Measurements from ENCODE around the gene GPS1.

The GPS1 gene

DNA sequence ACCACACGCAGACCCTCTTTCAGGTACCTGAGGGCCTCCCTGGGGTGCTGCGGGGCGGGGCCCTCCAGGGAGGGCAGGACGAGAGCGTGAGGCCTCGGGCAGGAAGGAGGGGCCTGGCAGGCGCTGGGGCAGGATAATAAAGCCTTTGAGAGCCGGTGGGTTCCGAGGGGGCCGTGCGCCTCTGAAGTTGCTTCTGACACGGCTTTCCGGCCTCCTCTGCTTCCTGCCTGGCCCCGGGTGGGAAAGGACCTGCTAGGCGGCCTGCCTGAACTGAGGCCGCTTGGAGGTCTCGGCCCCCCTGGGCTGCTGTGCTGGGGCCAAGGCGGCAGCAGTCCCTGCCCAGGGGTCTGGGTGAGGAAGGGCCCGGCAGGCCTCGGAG, 39.4 kb upstream of the GPS1 start:
- DNase-seq (ENCODE audit: low spot score in 2 of 2), result no peak
- no peaks in the 10 kb centered on the region for H3K36me3 Mint-ChIP-seq
- no peak overlapping the region for H3K27ac Mint-ChIP-seq
- H3K9me3 Mint-ChIP-seq, result no peaks in the 10 kb centered on the region
- no peaks in the 10 kb centered on the region for H3K4me1 Mint-ChIP-seq
- ATAC-seq, result no peak
- H3K4me3 Mint-ChIP-seq, result no peak overlapping the region

DNA sequence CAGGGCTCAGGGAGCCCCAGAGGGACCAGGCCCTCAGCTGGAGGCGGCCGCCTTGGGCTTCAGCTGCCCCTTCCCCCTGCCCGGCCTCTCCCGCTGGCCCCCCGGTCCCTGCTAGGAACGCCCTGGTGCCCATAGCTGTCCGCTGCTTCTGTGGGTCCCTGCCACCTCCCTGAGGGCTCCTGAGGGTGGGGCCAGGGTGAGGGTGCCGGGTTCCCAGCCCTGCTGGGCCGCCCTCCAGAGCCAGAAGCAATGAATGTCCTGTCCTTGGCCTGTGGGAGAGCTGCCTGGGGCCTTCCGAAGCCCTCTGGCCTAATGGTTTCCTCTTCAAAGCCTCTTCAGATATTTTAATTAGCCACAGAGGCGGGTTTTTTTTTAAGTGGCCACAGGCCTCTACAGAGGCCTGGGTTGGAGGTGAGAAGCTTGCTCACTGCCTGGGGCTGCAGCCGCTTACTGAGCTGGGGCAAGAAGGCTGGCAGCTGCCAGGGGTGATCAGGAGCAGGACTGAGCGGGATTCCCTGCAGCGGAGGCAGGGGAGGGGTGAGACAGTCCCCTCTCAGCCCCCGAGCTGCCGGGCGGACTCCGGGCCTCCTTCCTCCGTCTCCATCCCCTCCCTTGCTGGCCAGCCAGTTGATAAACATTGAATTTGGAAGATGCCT, 38.9 kb upstream of the GPS1 start:
- Mint-ChIP-seq H3K4me1 (no peaks in the 10 kb centered on the region), H3K36me3 (no peaks in the 10 kb centered on the region), H3K27ac (peak overlapping the region; percentile 48), H3K4me3 (no peak overlapping the region), H3K9me3 (no peaks in the 10 kb centered on the region)
- no peak for ATAC-seq
- DNase-seq (ENCODE audit: low spot score in 2 of 2), result no peak

DNA sequence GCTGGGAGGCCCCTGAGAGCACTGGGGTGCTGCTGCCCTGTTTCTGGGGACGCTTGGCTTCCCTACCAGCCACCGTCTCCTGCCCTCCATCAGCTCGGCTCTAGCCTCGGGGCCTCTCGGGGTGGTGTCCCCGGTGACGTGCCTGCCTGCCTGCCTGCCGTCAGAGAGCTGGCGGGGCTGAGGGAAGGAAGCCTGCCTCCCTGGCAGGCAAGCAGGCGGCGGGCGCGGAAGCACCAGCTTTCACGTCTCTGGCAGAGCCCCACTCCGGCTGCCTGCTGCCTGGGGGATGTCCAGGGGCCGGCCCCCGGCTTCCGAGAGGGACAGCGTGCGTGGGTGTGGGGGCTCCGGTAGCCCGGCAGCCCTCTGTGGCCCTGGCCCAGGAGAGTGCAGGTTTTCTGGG, 38.4 kb upstream of the GPS1 start:
- H3K4me1 Mint-ChIP-seq, result no peaks in the 10 kb centered on the region

DNA sequence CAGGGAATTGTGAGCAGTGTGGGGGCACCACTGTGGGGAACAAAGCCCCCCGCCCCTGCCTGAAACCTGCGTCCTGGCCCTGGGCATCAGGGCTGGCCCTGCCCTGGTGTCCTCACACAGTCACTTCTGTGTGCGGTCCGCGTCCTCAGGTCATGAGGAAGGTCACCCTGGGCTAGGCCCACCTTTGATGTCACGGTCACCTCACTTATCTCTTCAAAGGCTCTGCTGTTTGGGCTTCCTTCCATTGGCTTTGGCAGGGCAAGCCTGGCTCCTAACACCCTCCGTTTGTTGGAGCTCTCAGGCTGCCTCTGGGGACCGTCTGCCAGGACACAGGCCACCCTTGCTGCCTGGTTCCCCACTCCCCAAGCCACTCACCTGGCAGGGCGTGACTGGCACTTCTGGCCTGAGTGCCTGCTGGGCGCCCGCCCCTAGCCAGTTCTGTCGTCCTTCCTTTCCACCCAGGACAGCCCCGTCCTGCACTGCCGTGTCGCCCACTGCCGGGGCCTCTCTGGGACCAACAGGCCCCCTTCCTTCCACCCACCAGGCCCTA, 37.9 kb upstream of the GPS1 start:
- Mint-ChIP-seq H3K36me3 (peaks cover 4% of the 10 kb centered on the region), H3K4me1 (no peaks in the 10 kb centered on the region), H3K27ac (peak overlapping the region; percentile 23), H3K4me3 (no peak overlapping the region), H3K9me3 (no peaks in the 10 kb centered on the region)
- ATAC-seq, result no peak
- DNase-seq (ENCODE audit: low spot score in 2 of 2), result no peak

More for the DNA sequence above, 38.4 kb upstream of the GPS1 start:
- Mint-ChIP-seq H3K27ac (peak overlapping the region; percentile 48), H3K9me3 (no peaks in the 10 kb centered on the region), H3K36me3 (no peaks in the 10 kb centered on the region), H3K4me3 (no peak overlapping the region)
- ATAC-seq, result no peak
- no peak for DNase-seq (ENCODE audit: low spot score in 2 of 2)

DNA sequence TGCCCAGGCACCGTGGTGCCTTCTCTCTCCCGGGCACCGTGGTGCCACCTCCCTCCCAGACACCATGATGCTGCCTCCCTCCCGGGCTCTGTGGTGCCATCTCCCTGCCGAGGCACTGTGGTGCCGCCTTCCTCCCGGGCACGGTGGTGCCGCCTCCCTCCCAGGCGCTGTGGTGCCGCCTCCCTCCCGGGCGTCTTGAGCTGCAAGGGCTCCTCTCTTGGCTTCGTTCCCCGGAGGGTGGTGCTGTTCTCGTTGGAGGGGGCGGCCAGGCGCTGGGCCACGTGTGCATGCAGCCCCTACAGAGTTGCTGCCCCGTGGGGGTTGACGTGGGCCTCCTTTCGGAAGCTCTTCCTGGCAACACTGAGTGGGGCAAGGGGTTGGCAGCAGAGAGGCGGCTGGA, 37.3 kb upstream of the GPS1 start:
- no peaks in the 10 kb centered on the region for H3K4me1 Mint-ChIP-seq
- H3K4me3 Mint-ChIP-seq, result no peak overlapping the region
- ATAC-seq, result no peak
- no peaks in the 10 kb centered on the region for H3K9me3 Mint-ChIP-seq
- peak overlapping the region; percentile 23 for H3K27ac Mint-ChIP-seq
- DNase-seq (ENCODE audit: low spot score in 2 of 2), result no peak
- H3K36me3 Mint-ChIP-seq, result peaks cover 6% of the 10 kb centered on the region

DNA sequence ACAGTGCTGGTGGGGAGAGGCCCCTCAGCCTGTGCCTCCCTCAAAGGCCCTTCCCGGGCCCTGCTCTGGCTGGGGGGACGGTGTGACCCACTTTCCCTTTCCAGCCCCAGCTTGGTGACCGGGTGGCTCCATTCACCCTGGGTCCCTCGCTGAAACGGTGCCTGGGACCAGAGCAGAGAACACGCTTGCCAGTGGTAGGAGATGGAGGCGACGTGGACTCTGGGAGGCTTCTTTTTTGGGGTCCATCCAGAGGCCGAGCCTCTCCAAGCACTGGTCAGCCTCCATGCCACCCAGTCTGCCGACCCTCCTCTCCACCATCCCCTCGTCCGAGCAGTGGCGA, 36.8 kb upstream of the GPS1 start:
- DNase-seq (ENCODE audit: low spot score in 2 of 2) (no peak), ATAC-seq (no peak)
- Mint-ChIP-seq H3K9me3 (no peaks in the 10 kb centered on the region), H3K4me1 (no peaks in the 10 kb centered on the region), H3K36me3 (peaks cover 6% of the 10 kb centered on the region), H3K4me3 (no peak overlapping the region), H3K27ac (no peak overlapping the region)

DNA sequence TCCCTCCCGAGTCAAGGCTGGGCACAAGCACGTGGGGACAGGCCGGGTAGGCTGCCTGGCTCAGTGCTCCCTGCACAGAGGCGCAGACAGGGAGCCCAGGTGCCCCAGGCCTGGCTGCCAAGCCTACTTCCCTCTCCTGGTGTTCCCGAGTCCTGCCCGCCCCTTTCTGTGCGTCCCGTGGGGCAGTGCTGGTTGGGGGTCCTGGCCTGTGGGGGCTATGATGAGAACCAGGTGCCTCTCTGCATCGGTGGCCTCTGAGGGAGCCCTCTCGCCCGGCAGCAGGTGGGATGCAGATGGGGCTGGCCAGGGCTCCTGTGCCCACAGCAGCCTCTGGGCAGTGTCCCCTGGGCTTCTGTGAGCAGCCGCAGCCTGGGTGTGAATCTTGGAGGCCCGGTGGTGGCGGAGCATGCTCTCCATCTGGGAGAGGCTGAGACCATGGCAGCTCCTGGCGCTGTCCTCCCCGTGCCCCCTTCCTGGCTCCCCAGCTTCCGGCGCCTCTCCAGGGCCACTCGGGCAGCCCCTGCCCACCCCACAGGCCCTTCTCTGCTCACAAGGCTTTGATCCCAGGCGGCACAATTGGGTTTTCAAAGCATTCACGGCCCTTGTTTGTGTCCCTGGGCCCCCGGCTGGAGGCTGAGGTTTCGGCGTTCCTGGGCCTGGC, 36.3 kb upstream of the GPS1 start:
- Mint-ChIP-seq H3K4me1 (peaks cover 5% of the 10 kb centered on the region), H3K9me3 (no peaks in the 10 kb centered on the region), H3K36me3 (peaks cover 6% of the 10 kb centered on the region), H3K27ac (no peak overlapping the region), H3K4me3 (no peak overlapping the region)
- no peak for ATAC-seq
- DNase-seq (ENCODE audit: low spot score in 2 of 2), result no peak

DNA sequence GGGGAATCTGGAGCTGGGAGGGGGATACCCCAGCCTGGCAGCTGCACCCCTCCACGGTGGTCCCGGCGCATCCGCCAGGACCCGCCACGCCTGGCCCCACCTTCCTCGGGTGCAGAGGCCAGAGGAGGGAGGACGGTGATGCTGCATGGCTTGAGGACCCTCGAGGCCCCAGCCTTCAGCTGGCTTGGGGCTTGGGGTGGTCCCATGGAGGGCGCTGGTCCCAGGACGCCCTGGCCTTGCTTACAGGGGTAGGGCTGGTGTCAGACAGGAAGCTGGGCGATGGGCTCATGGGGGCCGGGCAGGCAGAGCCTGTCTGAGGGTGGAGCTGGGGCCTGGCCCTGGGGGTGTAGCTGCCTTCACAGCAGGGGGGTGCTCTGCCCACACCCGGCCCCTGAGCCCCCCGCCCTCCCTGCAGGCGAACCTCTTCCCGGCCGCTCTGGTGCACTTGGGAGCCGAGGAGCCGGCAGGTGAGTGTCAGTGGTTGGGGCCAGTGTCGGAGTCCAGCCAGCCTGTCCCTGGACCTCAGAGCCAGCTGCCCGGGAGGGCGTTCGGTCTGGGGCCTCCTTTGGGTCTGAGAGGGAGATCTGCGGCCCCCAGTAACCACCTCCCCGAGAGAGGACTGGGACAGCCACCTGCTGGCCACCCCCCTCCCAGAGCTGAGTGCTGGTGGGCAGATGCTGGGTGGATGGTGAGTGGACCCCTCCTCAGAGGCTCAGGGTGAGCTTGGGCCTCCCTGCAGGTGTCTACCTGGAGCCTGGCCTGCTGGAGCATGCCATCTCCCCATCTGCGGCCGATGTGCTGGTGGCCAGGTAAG, 35.4 kb upstream of the GPS1 start:
- ATAC-seq, result no peak
- peaks cover 11% of the 10 kb centered on the region for H3K36me3 Mint-ChIP-seq
- no peak overlapping the region for H3K27ac Mint-ChIP-seq
- no peak overlapping the region for H3K4me3 Mint-ChIP-seq
- DNase-seq (ENCODE audit: low spot score in 2 of 2), result no peak
- H3K4me1 Mint-ChIP-seq, result peaks cover 10% of the 10 kb centered on the region
- no peaks in the 10 kb centered on the region for H3K9me3 Mint-ChIP-seq

DNA sequence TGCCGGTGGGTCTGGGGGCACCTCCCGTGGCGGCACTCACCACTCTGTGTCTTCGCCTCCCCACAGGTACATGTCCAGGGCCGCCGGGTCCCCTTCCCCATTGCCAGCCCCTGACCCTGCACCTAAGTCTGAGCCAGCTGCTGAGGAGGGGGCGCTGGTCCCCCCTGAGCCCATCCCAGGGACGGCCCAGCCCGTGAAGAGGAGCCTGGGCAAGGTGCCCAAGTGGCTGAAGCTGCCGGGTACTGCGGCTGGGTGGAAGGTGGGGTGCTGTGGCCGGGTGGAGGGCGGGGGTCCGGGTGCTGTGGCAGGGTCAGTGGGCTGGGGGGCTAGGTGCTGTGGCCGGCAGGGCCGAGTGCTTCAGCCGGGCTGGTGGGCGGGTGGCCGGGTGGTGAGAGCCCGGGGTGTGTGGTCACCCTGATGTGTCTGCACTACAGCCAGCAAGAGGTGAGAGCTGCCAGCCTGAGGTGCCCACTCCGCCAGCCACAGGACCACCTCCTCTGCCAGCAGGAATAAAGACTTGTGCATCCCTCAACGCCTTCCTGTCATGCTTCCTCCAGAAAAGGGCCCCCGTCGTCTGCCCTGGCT, 34.7 kb upstream of the GPS1 start:
- no peak for DNase-seq (ENCODE audit: low spot score in 2 of 2)
- peaks cover 11% of the 10 kb centered on the region for H3K36me3 Mint-ChIP-seq
- no peak for ATAC-seq
- H3K4me1 Mint-ChIP-seq, result peaks cover 17% of the 10 kb centered on the region
- H3K27ac Mint-ChIP-seq, result no peak overlapping the region
- no peaks in the 10 kb centered on the region for H3K9me3 Mint-ChIP-seq
- H3K4me3 Mint-ChIP-seq, result no peak overlapping the region

DNA sequence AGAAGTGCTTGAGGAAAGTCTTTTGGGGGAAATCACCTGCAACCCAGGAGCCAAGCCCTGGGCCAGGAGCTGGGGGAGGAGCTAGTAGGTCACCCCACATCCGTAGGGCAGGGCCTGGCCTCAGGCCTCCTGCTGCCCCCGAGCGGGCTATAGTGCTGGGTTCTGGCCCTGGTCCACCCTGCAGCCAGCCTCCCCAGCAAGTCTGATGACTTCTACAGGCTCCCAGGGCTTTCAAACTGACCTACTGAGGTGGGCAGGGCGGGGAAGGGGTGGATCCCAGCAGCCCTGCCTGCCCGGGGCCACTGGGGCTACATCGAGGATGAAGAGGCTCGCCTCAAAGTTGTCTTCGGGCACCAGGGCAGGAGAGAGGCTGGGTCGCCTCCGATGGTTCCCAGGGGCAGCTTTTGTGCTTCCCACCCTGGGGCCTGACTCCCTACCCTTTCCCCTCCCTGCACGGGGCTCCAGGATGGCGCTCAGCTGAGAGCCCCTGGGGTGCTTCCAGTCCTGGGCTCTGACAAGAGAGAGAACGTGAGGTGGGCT, 34.0 kb upstream of the GPS1 start:
- H3K27ac Mint-ChIP-seq, result no peak overlapping the region

DNA sequence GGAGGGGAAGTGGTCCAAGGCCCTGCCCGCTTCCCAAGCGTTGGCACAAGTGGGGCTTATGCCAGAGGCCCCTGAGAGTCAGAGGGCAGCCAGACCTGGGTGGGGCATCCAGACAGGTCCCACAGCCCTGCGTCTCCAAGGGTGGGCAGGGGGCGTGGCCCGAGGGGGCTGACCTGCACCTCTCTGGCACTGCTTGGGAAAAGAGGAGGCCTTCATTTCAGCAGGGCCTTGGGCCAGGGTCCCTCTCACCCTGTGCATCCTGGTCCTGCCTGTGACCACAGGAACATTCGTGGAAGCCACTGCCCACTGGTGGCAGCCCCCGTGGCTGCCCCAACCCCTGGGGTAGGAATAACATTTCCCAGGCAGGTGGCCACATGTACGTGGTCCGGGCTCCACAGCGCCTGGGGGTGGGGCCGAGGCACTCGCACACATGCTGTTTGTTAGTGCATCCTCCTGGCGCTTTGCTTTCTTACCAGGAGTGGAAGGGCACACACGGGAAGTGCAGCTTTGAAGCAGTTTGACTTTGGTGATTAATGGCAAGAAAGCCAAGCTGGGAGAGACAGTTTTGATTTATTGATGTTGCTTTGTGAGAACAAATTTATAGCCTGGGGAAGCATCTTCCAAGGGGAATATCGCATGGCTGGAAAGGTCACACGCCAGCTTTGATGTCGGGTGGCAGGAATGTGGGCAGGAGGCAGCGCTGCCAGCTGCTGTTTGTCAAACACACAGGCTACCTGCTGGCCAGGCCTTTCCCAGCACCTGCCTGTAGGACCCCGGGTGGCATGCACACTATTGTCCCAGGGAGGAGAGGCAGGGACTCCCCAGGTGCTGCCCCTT, 33.3 kb upstream of the GPS1 start:
- peaks cover 19% of the 10 kb centered on the region for H3K4me1 Mint-ChIP-seq

More for the DNA sequence above, 34.0 kb upstream of the GPS1 start:
- Mint-ChIP-seq H3K36me3 (peaks cover 13% of the 10 kb centered on the region), H3K4me1 (peaks cover 19% of the 10 kb centered on the region), H3K9me3 (no peaks in the 10 kb centered on the region), H3K4me3 (no peak overlapping the region)
- ATAC-seq (no peak), DNase-seq (ENCODE audit: low spot score in 2 of 2) (no peak)

DNA sequence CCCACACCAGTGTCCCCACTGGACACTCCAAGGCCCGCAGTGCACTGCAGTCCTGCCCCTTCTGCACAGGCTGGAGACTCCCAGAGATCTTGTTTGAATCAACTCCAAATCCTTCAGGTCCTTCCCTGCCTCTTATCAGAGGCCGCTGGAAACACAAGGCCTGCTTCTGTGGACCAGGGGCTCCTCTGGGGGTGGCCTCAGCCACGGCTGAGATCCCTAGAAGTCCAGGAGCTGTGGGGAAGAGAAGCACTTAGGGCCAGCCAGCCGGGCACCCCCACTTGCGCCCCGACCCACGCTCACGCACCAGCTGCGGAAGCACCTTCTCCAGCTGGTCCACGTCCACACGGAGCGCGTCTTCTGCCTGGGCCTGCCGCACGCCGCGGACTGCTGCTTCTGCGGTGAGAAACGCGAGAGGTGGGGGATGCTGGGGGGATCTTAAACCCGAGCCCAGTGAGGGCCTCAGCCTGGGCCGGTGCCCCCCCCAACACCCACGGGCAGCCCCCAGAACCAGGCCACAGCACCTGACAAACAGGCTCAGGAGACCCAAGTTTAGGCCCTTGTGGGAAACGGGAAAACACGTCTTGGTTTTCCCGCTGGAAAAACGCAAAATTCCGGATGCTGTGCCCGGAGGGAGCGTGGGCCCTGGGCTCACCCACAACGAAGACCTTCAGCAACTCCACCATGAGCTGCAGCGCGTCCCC, 32.6 kb upstream of the GPS1 start:
- ATAC-seq (no peak), DNase-seq (ENCODE audit: low spot score in 2 of 2) (no peak)
- H3K4me3 Mint-ChIP-seq, result no peak overlapping the region
- H3K36me3 Mint-ChIP-seq, result peaks cover 18% of the 10 kb centered on the region
- H3K9me3 Mint-ChIP-seq, result no peaks in the 10 kb centered on the region
- H3K27ac Mint-ChIP-seq, result no peak overlapping the region
- peaks cover 24% of the 10 kb centered on the region for H3K4me1 Mint-ChIP-seq

More for the DNA sequence above, 33.3 kb upstream of the GPS1 start:
- DNase-seq (ENCODE audit: low spot score in 2 of 2) (no peak), ATAC-seq (no peak)
- no peaks in the 10 kb centered on the region for H3K9me3 Mint-ChIP-seq
- no peak overlapping the region for H3K4me3 Mint-ChIP-seq
- no peak overlapping the region for H3K27ac Mint-ChIP-seq
- peaks cover 18% of the 10 kb centered on the region for H3K36me3 Mint-ChIP-seq

DNA sequence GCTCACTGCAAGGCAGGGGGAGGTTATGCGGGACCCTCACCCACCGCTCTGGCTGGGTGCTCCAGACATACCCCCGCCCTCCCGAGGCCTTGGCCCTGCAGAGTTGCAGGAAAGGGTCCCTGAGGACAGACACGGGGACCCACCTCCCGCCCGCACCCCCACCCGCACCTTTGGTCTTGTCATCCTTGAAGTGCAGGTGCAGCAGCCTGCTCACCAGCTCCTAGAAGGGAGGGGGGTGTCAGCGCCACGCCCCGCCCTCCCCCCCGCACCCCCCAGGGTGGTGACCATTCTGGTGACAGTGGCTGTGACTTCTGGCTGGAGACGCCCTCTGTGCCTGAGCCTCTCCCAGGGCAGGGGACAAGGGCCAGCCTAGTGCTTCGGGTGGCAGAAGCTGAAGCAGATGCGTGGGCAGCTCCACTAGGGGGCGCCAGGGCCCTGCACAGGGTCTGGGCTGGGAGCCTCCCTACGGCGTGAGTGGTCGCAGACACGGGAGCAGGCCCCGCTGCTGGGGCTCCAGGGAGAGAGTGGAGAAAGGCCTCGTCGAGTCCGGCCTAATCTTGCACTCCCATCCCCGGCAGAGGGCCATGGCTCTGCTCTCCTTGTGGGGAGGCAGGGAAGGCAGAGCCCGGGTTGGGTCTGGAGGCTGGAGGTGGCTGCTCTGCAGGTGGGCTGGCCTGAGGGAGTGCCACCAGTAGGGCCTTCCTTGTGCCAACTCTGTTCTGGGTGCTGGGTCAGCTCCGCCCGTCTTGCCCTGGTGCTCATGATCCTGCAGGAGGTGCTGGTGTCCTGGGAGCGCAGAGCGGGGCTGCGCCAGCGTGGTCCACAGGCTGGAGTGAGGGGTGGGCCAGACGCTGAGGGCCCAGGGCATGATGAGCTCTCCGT, 31.8 kb upstream of the GPS1 start:
- Mint-ChIP-seq H3K9me3 (no peaks in the 10 kb centered on the region), H3K4me1 (peaks cover 26% of the 10 kb centered on the region), H3K27ac (no peak overlapping the region), H3K4me3 (peak overlapping the region; percentile 79), H3K36me3 (peaks cover 18% of the 10 kb centered on the region)
- DNase-seq (ENCODE audit: low spot score in 2 of 2), result peak; percentile 69 to 87
- no peak for ATAC-seq
